ENCODE measurements around the gene SLC2A9.

The SLC2A9 gene

GRCh38 chr4:10003666-10004065, 17.6 kb downstream of the SLC2A9 start:
- H3K4me3 ChIP-seq (ENCODE audit: low read length) = no peak overlapping the region
- H3K9ac ChIP-seq (ENCODE audit: low read length) = no peak overlapping the region
- TF ChIP-seq CTCF (IDR thresholded peaks at IDR 0.05; ENCODE audit: low read length) (no peak), EZH2 (optimal IDR thresholded peaks at IDR 0.05; ENCODE audit: low read depth, low read length) (no peak)
- H3K27ac ChIP-seq (ENCODE audit: low read length) = no peak overlapping the region
- no peaks in the 10 kb centered on the region for H4K20me1 ChIP-seq (ENCODE audit: insufficient read depth, low read length)
- H3K4me1 ChIP-seq (ENCODE audit: low read length) = peaks cover 35% of the 10 kb centered on the region
- H3F3A ChIP-seq (ENCODE audit: insufficient read depth, low read length) = peaks cover 10% of the 10 kb centered on the region
- no peaks in the 10 kb centered on the region for H3K79me2 ChIP-seq (ENCODE audit: low read length)
- H3K9me3 ChIP-seq (replicated peaks; ENCODE audit: insufficient read depth, low read length) = no peaks in the 10 kb centered on the region
- no peak overlapping the region for H2AFZ ChIP-seq (ENCODE audit: low read length)
- no peaks in the 10 kb centered on the region for H3K27me3 ChIP-seq (replicated peaks; ENCODE audit: insufficient read depth, low read length)
- DNase-seq = no peak
- no peaks in the 10 kb centered on the region for H3K36me3 ChIP-seq (replicated peaks; ENCODE audit: insufficient read depth, low read length)
- H3K9me2 ChIP-seq (replicated peaks; ENCODE audit: insufficient read depth, low read length) = no peaks in the 10 kb centered on the region
- H3K4me2 ChIP-seq (ENCODE audit: low read depth, low read length) = no peak overlapping the region

- Histone ChIP-seq H3F3A (ENCODE audit: insufficient read depth, low read length) (peaks cover 5% of the 10 kb centered on the region), H3K27ac (ENCODE audit: low read length) (no peak overlapping the region), H3K4me2 (ENCODE audit: low read depth, low read length) (no peak overlapping the region), H3K9ac (ENCODE audit: low read length) (no peak overlapping the region), H2AFZ (ENCODE audit: low read length) (no peak overlapping the region), H3K27me3 (replicated peaks; ENCODE audit: insufficient read depth, low read length) (no peaks in the 10 kb centered on the region), H3K79me2 (ENCODE audit: low read length) (no peaks in the 10 kb centered on the region), H4K20me1 (ENCODE audit: insufficient read depth, low read length) (no peaks in the 10 kb centered on the region), H3K4me3 (ENCODE audit: low read length) (no peak overlapping the region), H3K36me3 (replicated peaks; ENCODE audit: insufficient read depth, low read length) (no peaks in the 10 kb centered on the region), H3K4me1 (ENCODE audit: low read length) (peaks cover 21% of the 10 kb centered on the region), H3K9me3 (replicated peaks; ENCODE audit: insufficient read depth, low read length) (no peaks in the 10 kb centered on the region), H3K9me2 (replicated peaks; ENCODE audit: insufficient read depth, low read length) (no peaks in the 10 kb centered on the region)
- TF ChIP-seq EZH2phosphoT487 (IDR thresholded peaks at IDR 0.05; ENCODE audit: low read length) = no peak
- no peak for TF ChIP-seq CTCF (IDR thresholded peaks at IDR 0.05; ENCODE audit: low read length)
- no peak for TF ChIP-seq EZH2 (optimal IDR thresholded peaks at IDR 0.05; ENCODE audit: low read depth, low read length)
- no peak for DNase-seq
These were observed 19.0 kb downstream of the SLC2A9 start for GRCh38 chr4:10002278-10002677.

GRCh38 chr4:10001757-10002156, 19.5 kb downstream of the SLC2A9 start:
- Histone ChIP-seq H3K27me3 (replicated peaks; ENCODE audit: insufficient read depth, low read length) (no peaks in the 10 kb centered on the region), H3K9me2 (replicated peaks; ENCODE audit: insufficient read depth, low read length) (no peaks in the 10 kb centered on the region), H4K20me1 (ENCODE audit: insufficient read depth, low read length) (no peaks in the 10 kb centered on the region), H3K9me3 (replicated peaks; ENCODE audit: insufficient read depth, low read length) (no peaks in the 10 kb centered on the region), H3K4me3 (ENCODE audit: low read length) (no peak overlapping the region), H3K79me2 (ENCODE audit: low read length) (no peaks in the 10 kb centered on the region), H3K4me2 (ENCODE audit: low read depth, low read length) (no peak overlapping the region), H2AFZ (ENCODE audit: low read length) (no peak overlapping the region), H3F3A (ENCODE audit: insufficient read depth, low read length) (no peaks in the 10 kb centered on the region), H3K4me1 (ENCODE audit: low read length) (peaks cover 16% of the 10 kb centered on the region), H3K27ac (ENCODE audit: low read length) (no peak overlapping the region), H3K36me3 (replicated peaks; ENCODE audit: insufficient read depth, low read length) (no peaks in the 10 kb centered on the region), H3K9ac (ENCODE audit: low read length) (no peak overlapping the region)
- DNase-seq = no peak
- no peak for TF ChIP-seq EZH2phosphoT487 (IDR thresholded peaks at IDR 0.05; ENCODE audit: low read length)
- TF ChIP-seq EZH2 (optimal IDR thresholded peaks at IDR 0.05; ENCODE audit: low read depth, low read length) = no peak
- no peak for TF ChIP-seq CTCF (IDR thresholded peaks at IDR 0.05; ENCODE audit: low read length)
